Hematopoietic multipotent progenitor cell treated with erythropoietin and hydrocortisone succinate and interleukin-3 and kit ligand, for 6 days (in vitro differentiated cells): ENCODE results near the gene SH3TC1.

Experiments used
- DNase-seq: peaks from one replicate; pipeline ENCODE4 v3.0.0-alpha.2; 2015

Gene SH3TC1

GRCh38 chr4:8247047-8247930 is 48.2 kb downstream of the SH3TC1 start:
- no peak for DNase-seq

GRCh38 chr4:8248091-8248490 is 49.0 kb downstream of the SH3TC1 start:
- DNase-seq = no peak

- DNase-seq = no peak
Measured at GRCh38 chr4:8250227-8250626, 51.1 kb downstream of the SH3TC1 start.

GRCh38 chr4:8250637-8251036 is 51.5 kb downstream of the SH3TC1 start:
- DNase-seq = no peak

GRCh38 chr4:8251110-8251883 is 52.2 kb downstream of the SH3TC1 start:
- no peak for DNase-seq

GRCh38 chr4:8252301-8253173 is 53.4 kb downstream of the SH3TC1 start:
- peak; percentile 75 for DNase-seq

- DNase-seq = no peak
Measured at GRCh38 chr4:8254076-8254475, 55.0 kb downstream of the SH3TC1 start.

- no peak for DNase-seq
Measured at GRCh38 chr4:8255698-8256441, 56.8 kb downstream of the SH3TC1 start.

GRCh38 chr4:8257854-8258253 is 58.8 kb downstream of the SH3TC1 start:
- DNase-seq = no peak

- DNase-seq = no peak
Measured at GRCh38 chr4:8258552-8259212, 59.6 kb downstream of the SH3TC1 start.

GRCh38 chr4:8259743-8260430 is 60.8 kb downstream of the SH3TC1 start:
- no peak for DNase-seq

- DNase-seq = no peak
Measured at GRCh38 chr4:8260656-8261111, 61.6 kb downstream of the SH3TC1 start.

GRCh38 chr4:8261851-8262535 is 62.9 kb downstream of the SH3TC1 start:
- peak; percentile 32 for DNase-seq

GRCh38 chr4:8262637-8263322 is 63.7 kb downstream of the SH3TC1 start:
- DNase-seq = no peak

- DNase-seq = no peak
Measured at GRCh38 chr4:8263397-8263796, 64.3 kb downstream of the SH3TC1 start.

- DNase-seq = no peak
Measured at GRCh38 chr4:8264106-8264505, 65.0 kb downstream of the SH3TC1 start.

GRCh38 chr4:8265171-8265929 is 66.3 kb downstream of the SH3TC1 start:
- no peak for DNase-seq

- no peak for DNase-seq
Measured at GRCh38 chr4:8266088-8266487, 67.0 kb downstream of the SH3TC1 start.

GRCh38 chr4:8266508-8266907 is 67.4 kb downstream of the SH3TC1 start:
- no peak for DNase-seq
